Activated CD8-positive, alpha-beta T cell treated with anti-CD3 and anti-CD28 coated beads, Interleukin-2, amount 10 ng/mL, durations not matched to agents 7 days and 5 days (primary cell): ENCODE results near the gene ABCA10. TPM values are rescaled to one million over a fixed set of nuclear protein-coding genes. Genes with fewer than 3 reads are reported as not detected.

ENCODE experiments used
- ATAC-seq: fragments of 150-1000 bp; cut with Tn5 transposase; one replicate; pipeline ENCODE4 v1.10.0; 2021; ENCODE audit warnings: moderate library complexity
- CTCF ChIA-PET: fragments of 350-600 bp; sonication (Branson Sonifier 250); formaldehyde crosslinking; loops from one replicate; lab custom pipeline; 2021; ENCODE audit warnings: antibody characterized with exemption; lab: Charles Lee
- POLR2A ChIA-PET: fragments of 350-600 bp; sonication (Branson Sonifier 250); formaldehyde crosslinking; loops from one replicate; lab custom pipeline; 2021; ENCODE audit warnings: antibody characterized with exemption; lab: Charles Lee
- DNase-seq: peaks from one replicate; pipeline ENCODE4 v3.0.0-alpha.2; 2020
- H3K27ac Mint-ChIP-seq: one replicate; pipeline ENCODE4 v1.8.0; 2021; ENCODE audit warnings: mild to moderate bottlenecking, mixed read lengths
- H3K27me3 Mint-ChIP-seq: one replicate; pipeline ENCODE4 v1.8.0; 2021; ENCODE audit warnings: low read depth, mixed read lengths
- H3K36me3 Mint-ChIP-seq: one replicate; pipeline ENCODE4 v1.8.0; 2021; ENCODE audit warnings: low read depth, mixed read lengths
- H3K4me1 Mint-ChIP-seq: one replicate; pipeline ENCODE4 v1.8.0; 2021; ENCODE audit warnings: low read depth, mixed read lengths
- H3K4me3 Mint-ChIP-seq: one replicate; pipeline ENCODE4 v1.8.0; 2021; ENCODE audit warnings: mild to moderate bottlenecking, mixed read lengths
- H3K9me3 Mint-ChIP-seq: one replicate; pipeline ENCODE4 v1.8.0; 2022; ENCODE audit warnings: mixed read lengths; ENCODE audit not compliant: insufficient read depth
- microRNA-seq: library from miRNA; unstranded; fragments of <30 nt; microRNA quantifications from one replicate; pipeline ENCODE4 v1.2.0, GENCODE V29; 2022
- total RNA-seq, 2 experiments: library from RNA; stranded (reverse); gene quantifications; one replicate each; pipeline ENCODE4 v1.2.3, GENCODE V29; 2021

The ABCA10 gene
- total RNA-seq, 2 experiments from 2014 or later, result 0.26 to 0.32 TPM

- Mint-ChIP-seq H3K36me3 (no peaks in the 10 kb centered on the region), H3K4me3 (no peak overlapping the region), H3K27ac (no peak overlapping the region), H3K27me3 (no peaks in the 10 kb centered on the region), H3K4me1 (no peaks in the 10 kb centered on the region), H3K9me3 (no peaks in the 10 kb centered on the region)
- CTCF ChIA-PET, result no interaction called here
- ATAC-seq, result no peak
- DNase-seq, result no peak
- POLR2A ChIA-PET, result no interaction called here
Observed at GRCh38 chr17:69117855-69118784, 110.5 kb downstream of the ABCA10 start.

GRCh38 chr17:69111794-69112193 is 116.8 kb downstream of the ABCA10 start:
- ChIA-PET POLR2A (no interaction called here), CTCF (no interaction called here)
- Mint-ChIP-seq H3K36me3 (no peaks in the 10 kb centered on the region), H3K27me3 (no peaks in the 10 kb centered on the region), H3K4me1 (no peaks in the 10 kb centered on the region), H3K9me3 (no peaks in the 10 kb centered on the region), H3K4me3 (no peak overlapping the region), H3K27ac (no peak overlapping the region)
- no peak for DNase-seq
- ATAC-seq, result no peak

GRCh38 chr17:69105907-69106730 is 122.5 kb downstream of the ABCA10 start:
- no peak for DNase-seq
- H3K36me3 Mint-ChIP-seq, result no peaks in the 10 kb centered on the region
- H3K4me1 Mint-ChIP-seq, result no peaks in the 10 kb centered on the region
- ATAC-seq, result no peak
- no peak overlapping the region for H3K4me3 Mint-ChIP-seq
- ChIA-PET CTCF (no interaction called here), POLR2A (no interaction called here)
- H3K9me3 Mint-ChIP-seq, result no peaks in the 10 kb centered on the region
- no peaks in the 10 kb centered on the region for H3K27me3 Mint-ChIP-seq
- H3K27ac Mint-ChIP-seq, result no peak overlapping the region

GRCh38 chr17:69103557-69104233 is 124.9 kb downstream of the ABCA10 start:
- Mint-ChIP-seq H3K4me3 (no peak overlapping the region), H3K27me3 (no peaks in the 10 kb centered on the region), H3K9me3 (no peaks in the 10 kb centered on the region), H3K4me1 (no peaks in the 10 kb centered on the region), H3K36me3 (no peaks in the 10 kb centered on the region), H3K27ac (no peak overlapping the region)
- ChIA-PET POLR2A (interaction anchor here (0.6 kb wide), 1 partner anchor 27 kb away, joined by 4 read pairs; no protein-coding TSS in a partner anchor), CTCF (no interaction called here)
- DNase-seq, result no peak
- no peak for ATAC-seq

- no peak for DNase-seq
- Mint-ChIP-seq H3K4me1 (no peaks in the 10 kb centered on the region), H3K27ac (no peak overlapping the region), H3K9me3 (no peaks in the 10 kb centered on the region), H3K36me3 (no peaks in the 10 kb centered on the region), H3K4me3 (no peak overlapping the region), H3K27me3 (no peaks in the 10 kb centered on the region)
- POLR2A ChIA-PET, result no interaction called here
- ATAC-seq, result no peak
- CTCF ChIA-PET, result no interaction called here
Observed at GRCh38 chr17:69098625-69099024, 130.0 kb downstream of the ABCA10 start.

Small RNAs within 50 kb of the gene (microRNA-seq; reads per million reads assigned to microRNA genes)
- not detected for gene MIR4524A
- gene MIR4524B, result not detected

Other genes starting within 250 kb of the ABCA10 start
- gene ABCA9, start 167.9 kb downstream of the ABCA10 start, total RNA-seq, result not detected
- gene ABCA6, start 86.9 kb downstream of the ABCA10 start, total RNA-seq, result under 1 TPM; 0.08 TPM
- gene ABCA5, start 98.3 kb upstream of the ABCA10 start, total RNA-seq, result 10 to 100 TPM; 11.1 to 14.5 TPM
- 10 to 100 TPM; 11.0 to 11.6 TPM for gene MAP2K6, start 185.9 kb upstream of the ABCA10 start, total RNA-seq